HG02623 (cell line): Measurements from ENCODE around the gene PEDS1.
"Not testable (repeated sequence)": the region's sequence is repeated elsewhere in the genome, so short reads cannot be mapped to it uniquely, and the experiment has no call there.

ENCODE experiments used
- ATAC-seq: cut with Tn5 transposase; IDR thresholded peaks from one replicate; pipeline ENCODE4 v1.9.1; 2021; ENCODE audit warnings: moderate library complexity; ENCODE audit not compliant: unreplicated experiment

Gene PEDS1

DNA sequence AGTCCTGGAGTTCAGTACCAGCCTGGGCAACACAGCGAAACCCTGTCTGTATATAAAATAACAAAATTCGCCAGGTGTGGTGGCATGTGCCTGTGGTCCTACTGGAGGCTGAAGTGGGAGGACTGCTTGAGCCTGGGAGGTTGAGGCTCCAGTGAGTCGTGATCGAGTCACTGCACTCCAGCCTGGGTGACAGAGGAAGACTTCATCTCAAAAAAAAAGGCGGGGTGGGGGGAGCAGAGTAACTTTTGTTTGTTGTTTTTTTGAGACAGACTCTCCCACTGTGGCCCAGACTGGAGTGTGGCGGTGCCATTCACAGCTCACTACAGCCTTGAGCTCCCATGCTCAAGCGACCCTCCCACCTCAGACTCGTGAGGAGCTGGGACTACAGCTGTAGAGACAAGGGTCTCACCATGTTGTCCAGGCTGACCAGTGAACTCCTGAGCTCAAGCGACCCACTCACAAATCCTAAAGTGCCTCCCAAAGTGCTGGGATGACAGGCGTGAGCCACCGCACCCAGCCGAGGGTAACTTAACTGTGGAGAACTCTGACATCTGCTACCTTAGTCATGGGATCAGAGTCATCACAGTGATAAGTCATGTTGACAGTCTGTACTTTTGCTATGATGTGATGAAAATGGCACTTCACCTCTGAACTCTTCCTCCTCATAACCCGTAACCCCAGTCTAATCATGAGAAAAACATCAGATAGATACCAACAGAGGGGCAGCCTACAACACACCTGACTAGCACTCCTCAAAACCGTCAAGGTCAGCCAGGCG lies 16.5 kb downstream of the PEDS1 start:
- ATAC-seq = no peak

DNA sequence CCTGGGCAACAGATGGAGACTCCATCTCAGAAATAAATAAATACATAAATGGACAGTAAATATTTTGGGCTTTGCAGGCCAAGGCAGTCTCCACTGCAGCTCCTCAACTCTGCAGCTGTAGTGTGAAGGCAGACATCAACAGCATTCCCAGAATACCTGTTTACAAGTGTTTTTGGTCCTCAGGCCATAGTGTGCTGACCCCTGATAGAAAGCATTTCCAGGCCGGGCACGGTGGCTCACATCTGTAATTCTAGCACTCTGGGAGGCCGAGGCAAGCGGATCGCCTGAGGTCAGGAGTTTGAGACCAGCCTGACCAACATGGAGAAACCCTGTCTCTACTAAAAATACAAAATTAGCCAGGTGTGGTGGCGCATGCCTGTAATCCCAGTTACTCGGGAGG lies 18.4 kb downstream of the PEDS1 start:
- ATAC-seq = not testable (repeated sequence)

DNA sequence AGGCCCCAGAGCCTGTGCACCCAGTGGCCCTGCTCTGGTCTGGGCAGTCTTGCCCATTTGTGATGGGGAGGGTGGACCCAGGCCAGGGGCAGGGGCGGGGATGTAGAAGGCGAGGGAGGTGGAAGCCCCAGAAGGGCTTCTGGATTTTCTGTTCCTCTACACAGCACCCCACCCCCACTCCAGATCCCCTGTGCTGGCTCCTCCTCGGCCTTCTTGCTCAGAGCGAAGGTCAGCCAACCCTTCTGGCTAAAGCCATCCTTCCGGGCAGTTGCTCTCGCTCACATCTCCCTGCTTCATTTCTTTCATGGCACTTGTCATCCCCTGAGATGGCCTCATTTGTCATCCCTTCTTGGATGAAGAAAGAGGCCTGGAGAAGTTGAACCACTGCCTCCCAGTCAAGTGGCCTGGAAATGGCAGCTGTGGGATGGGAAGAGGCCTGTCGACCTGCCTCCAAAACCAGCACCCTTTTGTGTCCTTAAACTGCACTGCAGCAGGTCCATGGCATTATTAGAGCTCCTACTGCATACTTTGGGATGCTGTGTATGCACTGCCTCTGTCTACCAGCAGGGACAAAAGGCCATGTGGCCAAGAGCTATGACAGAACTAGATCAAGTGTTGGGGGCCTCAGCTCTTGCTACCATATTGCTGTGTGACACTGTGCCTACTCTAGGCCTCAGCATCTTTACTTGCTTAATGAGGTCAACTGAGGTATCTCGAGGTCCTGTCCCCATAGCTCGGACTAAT lies 19.9 kb downstream of the PEDS1 start:
- ATAC-seq = no peak

DNA sequence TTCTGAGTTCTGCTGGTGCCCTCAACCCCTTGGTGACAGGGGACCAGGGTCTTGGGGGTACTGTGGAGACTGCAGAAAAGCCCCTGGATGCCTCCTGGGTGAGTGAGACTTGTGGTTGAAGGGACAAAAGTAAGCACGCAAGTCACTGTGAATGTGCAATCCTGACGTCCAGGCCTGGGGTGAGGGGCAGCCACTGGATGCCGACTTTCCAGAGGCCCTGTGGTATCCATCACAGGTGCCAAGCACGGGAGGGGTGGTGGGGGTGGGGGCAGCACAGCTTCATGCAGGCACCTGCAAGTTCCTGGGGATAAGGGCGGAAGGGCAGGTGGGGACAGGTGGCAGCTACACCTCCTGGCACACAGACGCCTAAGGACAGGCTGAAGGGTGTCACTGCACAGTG lies 20.5 kb downstream of the PEDS1 start:
- no peak for ATAC-seq

DNA sequence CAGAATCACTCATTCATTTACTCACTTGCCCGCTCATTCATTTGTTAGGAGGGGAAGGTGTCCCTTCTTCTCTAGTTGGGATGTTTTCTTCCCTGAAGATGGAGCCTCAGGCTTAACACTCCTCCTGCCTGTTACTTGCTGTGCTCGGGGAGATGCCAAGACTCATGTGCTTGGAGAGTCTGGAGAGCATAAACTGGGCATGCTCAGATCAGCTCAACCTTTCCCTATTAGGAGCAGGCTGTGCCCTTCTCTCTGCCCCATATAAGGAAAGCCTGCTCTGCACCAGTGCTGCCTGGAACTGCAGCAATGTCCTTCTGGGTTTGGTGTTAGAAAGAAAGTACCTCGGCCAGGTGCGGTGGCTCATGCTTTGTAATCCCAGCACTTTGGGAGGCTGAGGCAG lies 22.5 kb downstream of the PEDS1 start:
- no peak for ATAC-seq

DNA sequence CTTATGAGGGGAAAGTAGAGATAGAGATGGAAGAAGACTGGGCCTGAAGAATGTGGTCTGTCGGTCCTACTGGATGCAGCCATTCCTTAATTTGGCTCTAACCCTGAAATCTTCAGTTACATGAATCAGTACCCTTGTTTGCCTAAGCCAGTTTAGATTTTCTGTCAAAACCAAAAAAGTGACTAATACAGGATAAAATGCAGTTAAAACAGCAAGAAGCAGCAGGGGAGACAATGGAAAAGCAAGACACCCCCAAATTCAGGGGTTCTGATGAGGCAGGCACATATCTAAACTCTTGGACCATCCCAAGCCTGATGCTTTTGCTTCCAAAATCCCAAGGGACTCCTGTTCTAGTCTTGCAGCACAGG lies 23.2 kb downstream of the PEDS1 start:
- ATAC-seq = no peak

DNA sequence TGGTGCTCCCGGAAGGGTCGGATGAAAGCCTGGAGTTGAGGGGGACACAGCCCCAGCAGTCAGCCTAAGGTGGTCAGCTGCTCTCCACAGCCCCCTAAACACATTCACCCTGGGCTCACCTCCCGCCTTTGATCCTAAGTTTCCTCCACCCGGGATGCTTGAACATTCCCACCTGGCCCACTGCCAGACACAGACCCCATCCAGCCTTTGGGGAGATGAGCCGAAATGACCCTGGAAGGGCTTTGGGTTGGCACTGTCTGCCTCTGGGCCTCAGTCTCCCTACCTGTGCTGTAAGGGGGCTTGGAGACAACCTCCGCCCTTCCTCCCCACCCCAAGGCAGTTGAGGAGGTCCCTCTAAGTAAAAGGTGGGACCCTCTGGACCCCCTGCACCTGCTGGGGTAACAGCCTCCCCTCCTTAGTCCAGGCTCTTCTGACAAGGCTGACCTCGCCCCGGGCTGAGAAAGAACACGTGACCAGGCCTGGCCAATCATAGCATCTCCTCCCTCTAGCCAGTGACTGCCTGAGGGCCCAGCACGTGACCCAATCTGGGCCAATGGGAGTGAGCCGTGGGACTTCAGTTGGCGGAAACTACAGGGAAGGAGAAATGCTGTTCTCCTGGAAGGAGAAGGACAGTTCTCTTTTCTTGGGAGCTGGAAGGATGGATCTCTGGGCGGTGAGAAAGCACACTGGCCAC lies 23.7 kb downstream of the PEDS1 start:
- ATAC-seq = no peak

DNA sequence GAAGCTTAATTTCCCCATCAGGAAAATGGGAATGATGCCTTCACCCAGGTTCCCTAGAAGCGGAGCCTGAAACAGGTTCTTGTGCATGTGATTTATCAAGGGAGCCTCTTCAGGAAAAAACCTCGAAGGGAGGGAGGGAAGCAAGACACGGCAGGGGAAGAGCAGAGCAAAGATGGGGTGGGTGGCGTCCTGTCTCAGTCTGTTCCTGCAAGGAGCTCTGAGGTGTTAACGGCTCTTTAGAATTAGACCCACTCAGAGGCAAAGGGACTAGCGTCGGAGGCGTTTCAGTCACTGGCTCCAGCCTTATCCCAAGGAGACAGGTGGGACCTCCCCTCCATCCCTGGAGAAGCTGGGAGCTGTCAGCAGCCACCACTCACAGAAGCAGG lies 25.0 kb downstream of the PEDS1 start:
- ATAC-seq = no peak

DNA sequence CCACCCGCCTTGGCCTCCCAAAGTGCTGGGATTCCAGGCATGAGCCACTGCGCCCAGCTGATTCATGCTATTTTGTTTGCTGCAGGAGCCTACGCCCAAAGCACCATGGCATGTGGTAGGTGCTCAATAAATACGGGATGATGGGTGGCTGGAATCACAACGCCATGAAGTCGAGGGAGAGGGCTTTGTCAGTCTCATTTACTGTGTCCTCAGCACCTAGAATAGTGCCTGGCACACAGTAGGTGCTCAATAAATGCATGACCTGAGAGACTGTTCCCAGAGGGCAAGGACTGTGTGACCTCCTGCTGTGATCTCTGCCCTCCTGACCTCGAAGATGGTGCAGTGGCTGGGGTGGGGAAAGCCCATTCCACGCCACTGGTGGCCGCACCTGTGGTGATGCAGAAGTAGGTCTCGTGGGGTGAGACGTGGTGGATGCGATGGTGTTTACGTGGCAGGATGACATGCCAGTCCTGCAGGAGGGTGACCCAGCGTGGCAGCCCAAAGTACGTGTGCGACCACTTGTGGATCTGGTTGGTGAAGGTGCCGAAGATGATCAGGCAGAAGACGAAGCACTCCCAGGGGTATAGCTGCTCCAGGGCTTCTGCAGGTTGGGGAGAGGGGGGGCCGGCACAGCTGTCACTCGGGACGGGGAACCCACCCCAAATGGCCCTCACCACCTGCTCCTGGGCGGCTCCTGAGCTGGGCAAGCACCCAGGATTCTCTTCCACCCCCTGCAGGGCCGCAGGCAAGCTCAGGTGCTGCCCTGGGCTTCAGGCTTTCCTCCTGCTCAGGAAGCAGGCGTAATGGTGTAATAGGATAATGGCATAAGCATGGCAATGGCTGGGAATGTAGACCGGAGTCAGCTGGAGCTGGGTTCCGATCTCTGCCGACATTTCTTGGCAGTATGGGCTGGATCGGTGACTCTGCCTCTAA lies 25.7 kb downstream of the PEDS1 start:
- ATAC-seq = no peak

DNA sequence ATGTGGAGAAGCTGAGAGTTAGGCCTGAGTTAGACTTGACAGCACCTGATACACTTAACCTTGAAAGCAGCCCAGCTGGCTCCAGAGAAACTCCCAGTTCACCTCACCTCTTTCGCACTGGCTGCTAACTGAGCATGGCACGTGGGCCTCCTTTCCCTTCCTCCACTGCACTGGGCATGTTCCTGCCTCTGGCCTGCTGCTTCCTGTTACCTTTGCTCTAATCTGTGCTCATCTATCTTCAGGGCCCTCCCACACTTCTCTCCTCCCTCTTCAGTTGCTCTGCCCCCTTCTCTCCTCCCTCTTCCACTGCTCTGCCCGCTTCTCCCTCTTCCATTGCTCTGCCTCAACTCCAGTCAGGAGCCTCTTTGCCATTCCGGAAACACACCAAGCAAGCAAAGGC lies 26.9 kb downstream of the PEDS1 start:
- no peak for ATAC-seq

DNA sequence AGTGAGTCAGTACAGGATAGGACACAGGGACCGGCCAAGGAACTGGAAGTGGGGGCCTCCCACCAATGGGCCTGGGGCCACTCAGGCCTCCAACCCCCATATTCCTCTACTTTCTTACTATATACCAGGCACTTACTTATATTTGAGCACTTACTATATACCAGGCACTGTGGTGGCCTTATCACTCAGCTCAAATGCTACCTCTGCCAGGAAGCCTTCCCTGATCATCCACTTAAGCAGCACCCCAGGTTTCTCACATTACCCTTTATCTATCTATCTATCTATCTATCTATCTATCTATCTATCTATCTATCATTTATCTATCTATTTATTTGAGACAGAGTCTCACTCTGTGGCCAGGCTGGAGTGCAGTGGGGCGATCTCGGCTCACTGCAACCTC lies 28.2 kb downstream of the PEDS1 start:
- ATAC-seq = no peak

DNA sequence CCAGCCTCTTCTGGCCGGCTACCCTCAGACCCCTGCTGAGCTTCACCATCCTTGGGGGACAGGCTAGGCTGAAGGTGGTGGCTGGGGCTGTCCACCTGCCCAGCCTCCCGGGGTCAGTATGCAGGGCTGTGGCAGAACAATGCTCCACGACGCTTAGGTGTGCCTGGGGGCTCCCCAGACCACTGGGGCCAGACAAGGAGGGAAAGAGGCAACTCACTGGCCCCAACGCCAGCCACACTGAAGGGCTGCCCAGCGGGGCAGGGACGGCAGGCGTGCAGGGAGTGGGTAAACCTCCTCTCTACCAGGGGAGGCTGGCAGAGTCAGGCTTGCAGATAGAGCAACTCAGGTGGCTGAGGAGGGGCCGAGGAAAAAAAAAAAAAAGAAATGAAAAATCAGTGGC lies 29.0 kb downstream of the PEDS1 start:
- no peak for ATAC-seq

DNA sequence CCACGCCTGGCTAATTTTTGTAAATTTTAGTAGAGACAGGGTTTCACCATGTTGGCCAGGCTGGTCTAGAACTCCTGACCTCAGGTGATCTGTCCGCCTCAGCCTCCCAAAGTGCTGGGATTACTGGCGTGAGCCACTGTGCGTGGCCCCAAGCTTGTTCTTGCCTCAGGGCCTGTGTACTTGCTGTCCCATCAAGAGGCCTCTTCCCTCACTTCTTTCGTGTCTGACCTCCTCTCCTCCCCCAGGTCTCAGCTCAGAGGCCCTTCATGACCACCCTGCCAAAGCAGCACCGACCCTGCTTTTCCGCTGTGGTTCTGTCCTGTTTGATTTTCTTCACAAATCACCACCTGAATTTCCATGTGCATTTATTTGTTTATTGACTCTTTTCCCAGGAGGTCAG lies 30.1 kb downstream of the PEDS1 start:
- no peak for ATAC-seq

DNA sequence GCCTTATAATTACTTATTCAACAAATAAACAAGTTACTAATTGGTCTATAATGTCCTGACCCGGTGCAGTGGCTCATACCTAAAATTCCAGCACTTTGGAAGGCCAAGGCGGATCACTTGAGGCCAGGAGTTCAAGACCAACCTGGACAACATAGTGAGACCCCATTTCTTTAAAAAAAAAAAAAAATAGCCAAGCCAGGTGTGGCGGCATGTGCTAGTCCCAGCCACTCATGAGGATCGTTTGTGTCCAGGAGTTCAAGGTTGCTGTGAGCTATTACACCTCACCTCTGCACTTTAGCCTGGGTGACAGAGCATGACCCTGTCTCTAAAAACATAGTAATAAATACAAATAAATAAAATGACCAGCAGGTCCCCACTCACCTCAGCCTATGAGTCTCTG lies 30.8 kb downstream of the PEDS1 start:
- no peak for ATAC-seq

DNA sequence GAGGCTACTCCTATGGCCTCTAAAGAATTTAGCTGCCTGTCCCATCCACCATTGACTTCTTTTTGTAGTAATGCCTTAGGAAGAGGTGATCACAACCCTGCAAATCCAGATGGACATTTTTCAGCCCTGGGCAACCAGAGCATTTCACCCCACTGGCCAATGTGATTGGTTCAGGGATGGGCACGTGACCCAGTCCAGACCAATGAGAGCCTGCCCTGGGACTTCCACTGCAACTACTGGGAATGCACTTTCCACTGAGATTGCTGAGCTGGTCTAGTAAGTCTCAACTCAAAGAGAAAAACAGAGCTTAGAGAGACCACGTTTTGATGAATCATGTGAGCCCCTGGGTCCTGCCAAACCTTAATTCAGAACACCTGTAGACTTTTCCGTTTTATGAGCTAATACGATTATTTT lies 31.7 kb downstream of the PEDS1 start:
- ATAC-seq = no peak

DNA sequence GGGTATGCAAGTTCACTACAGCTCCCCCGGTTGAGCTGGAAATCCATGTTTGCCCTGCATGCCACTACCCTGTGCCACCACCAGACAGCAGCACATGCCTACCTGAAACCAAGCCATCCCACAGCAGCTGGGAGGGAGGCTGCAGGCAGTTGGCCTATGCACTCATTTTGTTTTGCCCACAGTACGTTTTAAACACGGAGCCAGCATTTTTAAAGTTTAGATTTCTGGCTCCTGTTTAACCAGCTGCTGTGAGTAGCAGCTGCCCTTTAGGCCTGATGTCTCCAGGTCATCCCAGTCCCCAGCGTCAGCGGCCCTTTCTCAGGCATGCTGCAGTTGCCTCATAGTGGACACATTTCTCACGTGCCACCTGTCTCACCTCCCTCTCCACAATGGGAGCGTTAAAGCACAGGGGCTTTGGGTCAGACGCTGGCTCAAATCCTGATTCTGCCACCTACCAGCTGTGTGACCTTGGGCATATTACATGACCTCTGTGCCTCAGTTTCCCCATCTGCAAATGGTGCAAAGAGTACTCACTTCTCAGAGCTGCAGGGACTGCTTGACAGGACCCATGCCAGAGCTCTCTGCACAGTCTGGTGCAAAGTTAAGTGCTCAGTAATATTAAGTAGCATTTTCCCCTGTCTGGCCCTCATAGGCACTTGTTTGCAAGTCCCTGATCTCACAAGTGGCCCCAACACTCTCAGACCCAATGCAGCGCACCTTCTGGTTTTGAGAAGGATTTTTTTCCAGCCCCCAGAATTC lies 32.4 kb downstream of the PEDS1 start:
- ATAC-seq = no peak

DNA sequence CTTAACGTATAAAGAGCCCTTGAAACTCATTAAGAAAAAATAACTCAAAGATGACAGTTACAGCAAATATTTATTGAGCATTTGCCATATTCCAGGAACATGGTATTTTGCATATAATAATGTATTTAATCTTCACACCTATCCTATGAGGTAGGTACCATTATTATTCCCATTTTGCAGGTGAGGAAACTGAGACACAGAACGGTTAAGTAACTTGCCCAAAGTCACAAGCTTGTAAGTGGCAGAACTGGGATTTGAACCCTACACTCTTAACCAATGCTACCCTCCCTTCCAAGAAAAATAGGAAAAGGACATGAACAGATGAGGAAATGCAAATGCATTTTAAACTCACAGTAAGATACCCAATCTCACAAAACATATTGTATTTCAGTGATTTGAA lies 35.3 kb downstream of the PEDS1 start:
- ATAC-seq = no peak

DNA sequence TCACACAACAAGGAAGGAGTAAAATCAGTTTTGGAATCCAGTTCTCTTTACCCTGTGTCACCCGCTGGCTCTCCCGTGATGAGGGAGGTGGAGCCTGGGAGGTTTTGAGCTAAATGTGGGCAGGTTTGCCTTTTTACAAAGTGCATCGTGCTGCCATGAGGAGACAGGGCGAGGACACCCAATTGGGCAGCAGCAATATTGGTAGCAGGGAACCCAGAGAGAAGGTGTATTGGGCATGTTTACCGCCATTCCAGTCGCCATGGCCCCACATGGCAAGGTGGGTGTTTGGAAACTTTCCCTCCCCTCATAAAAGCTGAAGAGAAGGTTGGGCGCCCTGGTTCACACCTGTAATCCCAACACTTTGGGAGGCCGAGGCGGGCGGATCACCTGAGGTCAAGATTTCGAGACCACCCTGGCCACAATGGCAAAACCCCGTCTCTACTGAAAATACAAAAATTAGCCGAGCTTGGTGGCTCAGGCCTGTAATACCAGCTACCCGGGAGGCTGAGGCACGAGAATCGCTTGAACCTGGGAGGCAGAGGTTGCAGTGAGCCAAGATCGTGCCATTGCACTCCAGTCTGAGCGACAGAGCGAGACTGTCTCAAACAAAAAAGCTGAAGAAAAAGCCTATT lies 37.0 kb downstream of the PEDS1 start:
- no peak for ATAC-seq

DNA sequence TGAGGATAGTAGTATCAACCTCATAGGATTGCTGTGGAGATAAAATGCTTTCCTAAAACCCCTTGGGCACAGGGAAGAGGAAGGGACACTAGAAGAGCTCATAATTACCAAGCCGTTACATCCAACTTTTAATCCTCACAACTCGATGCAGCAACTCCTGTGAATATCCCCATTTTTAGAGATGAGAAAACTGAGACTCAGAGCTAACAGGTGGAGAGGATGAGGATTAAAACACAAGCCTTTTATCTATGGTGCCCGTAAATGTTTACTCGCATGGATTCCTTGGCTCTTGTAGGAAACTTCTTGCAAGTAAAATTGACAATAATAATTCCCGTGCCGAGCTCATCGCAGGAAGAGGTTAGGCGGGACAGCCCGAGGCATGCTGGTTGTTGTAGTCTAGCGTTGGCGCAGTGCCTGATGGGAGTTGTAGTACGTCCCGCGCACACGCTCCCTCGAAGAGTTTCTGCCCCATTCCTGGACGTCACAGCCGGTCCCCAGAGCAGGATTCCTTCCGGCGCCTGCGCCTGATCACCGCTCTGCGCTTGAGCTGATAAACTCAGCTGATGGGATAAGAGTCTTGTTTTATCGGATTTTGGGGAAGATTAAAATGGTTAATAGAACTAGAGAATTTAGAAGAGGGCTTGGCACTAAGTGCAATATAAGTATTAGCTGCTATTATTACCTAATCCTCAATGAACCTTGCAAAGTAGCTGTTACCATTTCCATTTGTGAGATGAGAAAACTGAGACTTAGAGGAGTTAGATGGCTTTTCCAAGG lies 37.7 kb downstream of the PEDS1 start:
- ATAC-seq = peak; percentile 72
